GM19193 (cell line): Measurements from ENCODE around the gene GALNT2.

Experiments used
- POLR2A ChIP-seq: IDR thresholded peaks from 4 replicates; pipeline ENCODE4 v1.6.1; 2011; ENCODE audit not compliant: insufficient read depth, insufficient read length; ENCODE audit errors: extremely low read depth

Gene GALNT2

GRCh38 chr1:230091473-230092231 is 24.6 kb downstream of the GALNT2 start:
- no peak for TF ChIP-seq POLR2A

DNA sequence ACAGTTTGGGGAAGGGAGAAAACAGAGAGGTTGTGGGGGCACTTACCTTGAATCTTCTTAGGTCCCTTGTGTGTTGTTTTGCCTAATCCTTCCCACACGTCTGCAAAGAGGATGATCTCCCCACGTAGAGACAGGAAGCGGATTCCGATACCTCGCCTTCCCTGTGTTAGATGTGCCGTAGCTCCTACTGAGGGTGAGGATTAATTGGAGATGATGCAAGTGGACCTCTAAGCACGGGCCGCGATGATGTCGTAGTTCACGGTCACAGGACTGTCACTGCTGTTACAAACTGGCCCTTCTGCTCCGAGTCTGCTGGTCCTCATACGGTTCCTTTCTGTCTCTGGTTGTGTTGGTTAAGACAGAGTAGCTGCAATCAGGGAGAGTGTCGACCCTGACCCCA is 27.7 kb downstream of the GALNT2 start:
- no peak for TF ChIP-seq POLR2A

- TF ChIP-seq POLR2A = no peak
Observed at GRCh38 chr1:230095938-230096337, 28.9 kb downstream of the GALNT2 start.

DNA sequence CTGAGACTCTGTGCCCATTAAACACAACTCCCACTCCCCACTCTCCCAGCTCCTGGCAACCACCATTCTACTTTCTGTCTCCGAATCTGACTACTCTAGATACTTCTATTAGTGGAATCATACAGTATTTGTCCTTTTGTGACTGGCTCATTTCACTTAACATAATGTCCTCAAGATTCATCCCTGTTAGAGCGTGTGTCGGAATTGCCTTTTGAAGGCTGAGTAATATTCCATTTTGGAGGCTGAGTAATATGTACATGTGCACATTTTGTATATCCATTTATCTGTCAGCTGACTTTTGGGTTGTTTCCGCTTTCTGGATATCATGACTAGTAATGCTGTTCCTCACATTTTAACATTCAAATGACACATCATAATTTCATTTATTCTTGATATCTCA is 30.3 kb downstream of the GALNT2 start:
- TF ChIP-seq POLR2A = no peak

GRCh38 chr1:230098723-230099122 is 31.7 kb downstream of the GALNT2 start:
- no peak for TF ChIP-seq POLR2A

DNA sequence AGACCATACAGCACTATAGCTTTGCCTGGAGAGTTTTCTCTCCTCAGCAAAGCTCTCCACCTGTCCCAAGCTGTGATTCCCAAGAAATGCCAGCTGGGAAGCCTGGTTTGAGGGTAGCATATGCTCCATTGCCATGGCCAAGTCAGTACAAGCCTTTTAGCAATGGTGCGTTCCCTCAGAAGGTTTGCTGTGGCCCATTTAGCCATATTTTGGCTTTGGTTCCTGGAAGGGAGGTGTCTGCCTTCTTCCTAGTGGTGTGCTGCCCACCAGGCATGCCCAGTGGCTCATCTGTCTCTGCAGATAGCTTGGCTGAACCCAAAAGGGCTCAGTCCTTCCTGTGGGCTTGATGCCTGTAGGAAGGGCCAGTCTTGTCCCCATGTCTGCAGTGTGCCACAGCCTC is 32.4 kb downstream of the GALNT2 start:
- TF ChIP-seq POLR2A = no peak

GRCh38 chr1:230100932-230101331 is 33.9 kb downstream of the GALNT2 start:
- TF ChIP-seq POLR2A = no peak

DNA sequence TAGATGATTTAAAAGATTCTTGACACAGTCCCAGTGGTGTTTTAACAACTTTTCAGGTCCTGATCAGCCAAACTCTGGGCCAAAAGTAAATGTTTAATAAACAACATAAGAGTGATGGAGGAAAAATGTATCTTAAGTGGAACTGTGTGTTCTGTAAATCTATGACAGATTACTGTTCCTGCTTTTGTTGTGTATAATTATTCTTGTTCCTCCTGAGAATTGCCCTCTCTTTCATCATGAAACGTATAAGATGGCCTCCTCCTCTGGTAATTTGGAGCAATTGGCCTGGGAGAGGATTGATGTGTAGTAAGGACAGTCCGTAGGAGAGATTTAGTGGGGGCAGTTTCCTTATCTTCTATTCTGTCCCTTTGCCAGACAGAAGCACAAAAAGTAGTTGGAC is 34.5 kb downstream of the GALNT2 start:
- TF ChIP-seq POLR2A = no peak

DNA sequence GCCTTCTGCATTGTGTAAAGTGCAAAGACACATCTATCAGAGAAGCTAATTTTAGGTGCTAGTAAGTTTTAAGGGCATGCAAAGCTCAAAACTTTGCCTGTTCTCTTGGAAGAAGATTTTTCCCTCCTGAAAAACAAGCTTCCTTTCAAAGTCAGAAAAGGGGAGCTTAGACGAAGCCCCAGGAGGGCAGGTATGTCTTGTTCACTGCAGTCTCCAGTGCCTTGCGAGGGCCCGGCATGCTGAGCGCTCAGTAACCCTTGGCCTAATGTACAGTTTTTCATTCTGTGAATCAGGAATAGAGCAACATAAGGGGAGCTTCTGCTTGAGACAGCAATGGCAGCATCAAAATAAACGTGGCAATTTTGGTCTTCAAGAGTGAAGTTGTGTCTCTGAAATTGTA is 35.0 kb downstream of the GALNT2 start:
- no peak for TF ChIP-seq POLR2A

GRCh38 chr1:230102472-230102871 is 35.4 kb downstream of the GALNT2 start:
- TF ChIP-seq POLR2A = no peak

DNA sequence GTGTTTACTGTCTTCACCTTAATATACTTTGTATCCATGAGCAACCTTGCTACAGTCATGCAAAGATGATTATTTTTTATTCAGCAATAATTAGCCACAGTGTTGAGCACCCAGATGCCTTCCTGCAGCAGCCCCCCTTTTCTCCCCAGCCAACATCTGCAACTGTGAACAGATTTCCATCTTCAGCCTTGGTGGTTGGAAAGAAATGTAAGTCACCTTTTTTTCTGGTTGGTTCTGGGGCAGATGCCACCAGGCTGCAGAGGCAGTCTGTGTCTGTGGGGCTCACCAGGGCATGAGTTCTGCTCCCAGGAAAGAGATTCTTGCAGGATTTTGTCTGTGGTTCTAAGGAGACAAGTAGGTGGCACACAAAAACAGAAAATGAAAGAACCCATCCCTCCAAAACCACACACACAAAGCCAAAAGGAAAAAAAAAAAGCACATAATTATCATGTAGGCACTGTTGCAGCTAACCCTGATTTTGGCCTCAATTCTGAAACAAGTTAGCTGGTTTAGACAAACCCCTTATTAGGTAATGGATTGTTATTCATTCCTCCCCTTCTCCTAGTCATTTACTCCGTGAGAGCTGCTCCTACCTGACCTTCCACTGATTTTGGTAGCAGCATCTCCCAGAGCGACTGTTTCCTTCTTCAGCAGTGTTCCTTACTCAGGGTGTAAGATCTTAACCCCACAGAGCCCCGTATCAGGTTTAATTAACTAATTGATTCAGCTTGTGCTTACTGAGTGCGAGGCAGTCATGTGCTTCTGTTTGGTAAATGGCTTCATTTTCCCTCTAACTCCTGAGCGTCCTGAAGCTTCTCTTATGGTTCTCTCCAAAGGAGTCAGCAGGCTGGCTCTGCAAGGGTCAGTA is 36.5 kb downstream of the GALNT2 start:
- TF ChIP-seq POLR2A = no peak

GRCh38 chr1:230104395-230105244 is 37.6 kb downstream of the GALNT2 start:
- TF ChIP-seq POLR2A = peak; percentile 36

DNA sequence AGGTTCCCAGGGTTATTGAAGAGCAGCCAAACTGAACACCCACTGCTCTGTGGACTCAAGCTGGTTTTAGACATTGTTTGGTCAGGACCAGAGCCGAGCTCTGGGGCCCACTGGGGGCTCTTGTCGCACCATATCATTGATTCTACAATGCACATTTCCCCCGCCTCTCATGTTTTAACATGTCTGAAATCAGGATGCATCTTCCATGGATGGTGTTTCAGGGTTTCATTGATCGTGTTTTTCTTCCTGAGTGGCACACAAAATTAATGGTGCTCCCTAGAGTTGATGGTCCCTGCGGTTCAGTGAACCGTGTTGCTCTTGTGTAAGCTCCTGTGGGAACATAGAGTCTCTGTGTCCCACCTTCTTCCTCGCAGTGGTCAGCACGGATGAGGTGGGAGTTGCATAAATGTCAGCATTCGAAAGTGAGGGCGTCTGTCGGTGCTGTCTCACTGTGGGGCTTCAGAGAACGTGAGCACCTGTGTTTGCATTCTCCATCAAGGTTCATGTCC is 38.3 kb downstream of the GALNT2 start:
- TF ChIP-seq POLR2A = no peak

DNA sequence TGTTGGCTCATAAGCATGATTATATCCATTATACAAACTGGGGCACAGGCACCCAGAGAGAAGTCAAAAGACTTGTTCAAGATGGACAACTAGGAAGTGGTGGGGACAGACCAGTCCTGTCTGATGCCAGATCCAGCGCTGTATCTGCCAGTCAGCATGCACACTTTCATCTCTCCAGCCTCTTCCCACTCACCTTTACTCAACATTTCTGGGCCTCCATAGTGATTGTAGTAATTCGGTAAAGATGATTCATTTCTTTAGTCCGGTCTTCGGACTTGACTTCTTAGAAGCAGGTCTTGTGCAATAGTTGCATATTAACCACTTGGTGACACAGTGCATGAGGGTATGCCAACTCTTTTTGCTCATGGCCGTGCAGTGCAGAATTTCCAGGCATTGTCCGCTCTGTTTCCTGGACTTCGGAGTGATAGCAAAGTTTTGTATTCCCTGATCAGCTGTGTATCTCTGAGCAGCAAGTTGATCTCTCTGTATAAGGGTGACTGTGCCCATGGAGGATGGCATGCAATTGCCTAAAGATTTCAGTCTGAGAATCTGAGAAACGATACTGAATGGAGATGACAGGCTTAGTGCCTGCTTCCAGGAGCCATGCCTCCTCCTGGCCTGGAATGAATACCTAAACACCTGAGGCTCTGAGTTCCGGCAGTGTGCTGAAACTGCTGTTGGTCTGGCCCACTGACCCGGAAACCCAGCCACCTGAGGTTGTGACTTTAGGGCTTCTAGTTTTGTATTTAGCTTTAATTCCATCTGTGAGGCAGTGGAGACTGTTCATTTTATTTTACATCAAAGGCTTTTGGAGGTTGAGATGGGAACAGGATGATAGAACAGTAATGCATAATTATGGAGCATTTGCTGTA is 39.0 kb downstream of the GALNT2 start:
- TF ChIP-seq POLR2A = no peak
